Measurements from ENCODE around the gene NAIF1. TPM values are rescaled to one million over a fixed set of nuclear protein-coding genes. Genes with fewer than 3 reads are reported as not detected.

Gene NAIF1
- total RNA-seq, 1 experiment from 2014 or later, result 17.3 TPM

GRCh38 chr9:128054087-128054486 lies 13.0 kb downstream of the NAIF1 start:
- no peak overlapping the region for H3K4me3 ChIP-seq
- H4K20me1 ChIP-seq (ENCODE audit: insufficient read depth), result no peaks in the 10 kb centered on the region
- H3K4me2 ChIP-seq, result no peak overlapping the region
- TF ChIP-seq CTCF (conservative IDR thresholded peaks at IDR 0.05) (no peak), EZH2 (IDR thresholded peaks at IDR 0.05; ENCODE audit: low read depth) (no peak)
- no peaks in the 10 kb centered on the region for H3K36me3 ChIP-seq (ENCODE audit: low read depth)
- H3K79me2 ChIP-seq (ENCODE audit: low read depth), result no peaks in the 10 kb centered on the region
- H2AFZ ChIP-seq, result no peak overlapping the region
- no peak overlapping the region for H3K27ac ChIP-seq
- no peaks in the 10 kb centered on the region for H3K9me3 ChIP-seq (ENCODE audit: insufficient read depth, low read depth)
- ChIA-PET CTCF (interaction anchor here (0.5 kb wide), 1 partner anchor 36 kb away, joined by 6 read pairs; no protein-coding TSS in a partner anchor), POLR2A (ENCODE audit: unreplicated experiment) (no interaction called here)
- BruUV-seq (replicated peaks), result no TSS peak
- peaks cover 32% of the 10 kb centered on the region for H3K4me1 ChIP-seq (replicated peaks; ENCODE audit: insufficient read depth)
- H3K9me2 ChIP-seq (ENCODE audit: insufficient read depth), result no peaks in the 10 kb centered on the region
- H3K27me3 ChIP-seq (ENCODE audit: insufficient read depth, low read depth), result no peaks in the 10 kb centered on the region
- peaks cover 23% of the 10 kb centered on the region; the same call in 1 of the 2 replicates for H3F3A ChIP-seq (ENCODE audit: insufficient read depth, low read depth)
- intact Hi-C loops (cut with micrococcal nuclease; ENCODE audit: unreplicated experiment), result loop anchor here (5.0 kb wide), 2 partner anchors 43 to 63 kb away; no protein-coding TSS in a partner anchor
- DNase-seq, result no peak

- peaks cover 32% of the 10 kb centered on the region for H3K4me1 ChIP-seq (replicated peaks; ENCODE audit: insufficient read depth)
- no peak for TF ChIP-seq CTCF (conservative IDR thresholded peaks at IDR 0.05)
- no peak for TF ChIP-seq EZH2 (IDR thresholded peaks at IDR 0.05; ENCODE audit: low read depth)
- POLR2A ChIA-PET (ENCODE audit: unreplicated experiment), result no interaction called here
These were observed 13.6 kb downstream of the NAIF1 start for GRCh38 chr9:128053560-128053959.

GRCh38 chr9:128051932-128052709 lies 15.0 kb downstream of the NAIF1 start:
- POLR2A ChIA-PET (ENCODE audit: unreplicated experiment), result interaction anchor here (0.5 to 0.9 kb wide), 5 partner anchors 9 to 97 kb away, joined by 4 to 25 read pairs (median 6); partner anchors contain the start of genes NAIF1 and SLC25A25
- Histone ChIP-seq H3K9me3 (ENCODE audit: insufficient read depth, low read depth) (no peaks in the 10 kb centered on the region), H4K20me1 (ENCODE audit: insufficient read depth) (no peaks in the 10 kb centered on the region), H3K27ac (peak overlapping the region; percentile 56), H3K4me3 (no peak overlapping the region), H3K79me2 (ENCODE audit: low read depth) (no peaks in the 10 kb centered on the region), H3F3A (ENCODE audit: insufficient read depth, low read depth) (peaks cover 23% of the 10 kb centered on the region; the same call in 1 of the 2 replicates), H3K4me2 (peak overlapping the region; percentile 45), H3K36me3 (ENCODE audit: low read depth) (no peaks in the 10 kb centered on the region), H3K27me3 (ENCODE audit: insufficient read depth, low read depth) (no peaks in the 10 kb centered on the region), H3K4me1 (replicated peaks; ENCODE audit: insufficient read depth) (peaks cover 32% of the 10 kb centered on the region), H2AFZ (no peak overlapping the region), H3K9me2 (ENCODE audit: insufficient read depth) (no peaks in the 10 kb centered on the region)
- TF ChIP-seq EZH2 (IDR thresholded peaks at IDR 0.05; ENCODE audit: low read depth) (no peak), CTCF (conservative IDR thresholded peaks at IDR 0.05) (no peak)
- intact Hi-C loops (cut with micrococcal nuclease; ENCODE audit: unreplicated experiment), result loop anchor here (1.0 to 5.0 kb wide), 3 partner anchors 15 to 65 kb away; partner anchors contain the start of gene NAIF1
- TSS peak; percentile 90 for BruUV-seq (replicated peaks)
- CTCF ChIA-PET, result interaction anchor here (0.6 to 2.8 kb wide), 5 partner anchors 15 to 48 kb away, joined by 3 to 13 read pairs (median 5); partner anchors contain the start of genes NAIF1 and SLC25A25
- DNase-seq, result peak; percentile 83 to 86

More at GRCh38 chr9:128053560-128053959, 13.6 kb downstream of the NAIF1 start:
- H3K27me3 ChIP-seq (ENCODE audit: insufficient read depth, low read depth), result no peaks in the 10 kb centered on the region
- no peak overlapping the region for H3K4me3 ChIP-seq
- no peaks in the 10 kb centered on the region for H4K20me1 ChIP-seq (ENCODE audit: insufficient read depth)
- no peak overlapping the region for H3K27ac ChIP-seq
- H3K36me3 ChIP-seq (ENCODE audit: low read depth), result no peaks in the 10 kb centered on the region
- CTCF ChIA-PET, result no interaction called here
- no peak overlapping the region for H3K4me2 ChIP-seq
- H3K79me2 ChIP-seq (ENCODE audit: low read depth), result no peaks in the 10 kb centered on the region
- no peaks in the 10 kb centered on the region for H3K9me2 ChIP-seq (ENCODE audit: insufficient read depth)
- DNase-seq, result no peak
- no peak overlapping the region for H2AFZ ChIP-seq
- BruUV-seq (replicated peaks), result no TSS peak
- intact Hi-C loops (cut with micrococcal nuclease; ENCODE audit: unreplicated experiment), result loop anchor here (5.0 kb wide), 2 partner anchors 44 to 64 kb away; no protein-coding TSS in a partner anchor
- H3K9me3 ChIP-seq (ENCODE audit: insufficient read depth, low read depth), result no peaks in the 10 kb centered on the region
- H3F3A ChIP-seq (ENCODE audit: insufficient read depth, low read depth), result peaks cover 23% of the 10 kb centered on the region; the same call in 1 of the 2 replicates
